ENCODE measurements around the gene ATP8A2.
A peak's percentile ranks its signal among the peaks of the same experiment; 100 is the strongest.

ATP8A2 gene

DNA sequence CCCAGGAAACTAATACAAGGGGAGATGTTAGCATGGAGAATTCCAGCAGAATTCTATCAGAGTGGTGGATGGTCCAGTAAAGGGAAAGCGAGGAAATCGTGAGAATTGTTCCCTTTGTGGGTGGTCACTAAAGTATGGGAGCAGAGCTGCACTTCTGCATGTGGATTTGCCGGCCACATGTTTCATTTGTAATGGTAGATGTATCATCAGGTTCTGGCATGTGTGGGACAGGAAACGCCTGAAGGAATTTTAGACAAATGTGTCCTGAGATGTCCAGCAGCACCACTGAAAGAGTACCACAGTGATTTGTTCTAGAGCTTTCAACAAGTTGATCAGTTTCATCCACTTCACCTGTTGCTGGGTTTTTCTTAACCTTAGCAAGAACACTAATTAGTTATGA lies 371.6 kb downstream of the ATP8A2 start:
- peaks cover 8% of the 10 kb centered on the region for H3K4me1 Mint-ChIP-seq
- DNase-seq (ENCODE audit: low spot score in 2 of 2): no peak
- no peaks in the 10 kb centered on the region for H3K27me3 Mint-ChIP-seq
- no peak for ATAC-seq (replicated peaks; ENCODE audit: extremely low read depth, poor library complexity, severe bottlenecking)
- no peaks in the 10 kb centered on the region for H3K9me3 Mint-ChIP-seq
- H3K4me3 Mint-ChIP-seq: no peak overlapping the region
- H3K27ac Mint-ChIP-seq (ENCODE audit: low read depth): no peak overlapping the region
- no peaks in the 10 kb centered on the region for H3K36me3 Mint-ChIP-seq (ENCODE audit: insufficient read depth)

DNA sequence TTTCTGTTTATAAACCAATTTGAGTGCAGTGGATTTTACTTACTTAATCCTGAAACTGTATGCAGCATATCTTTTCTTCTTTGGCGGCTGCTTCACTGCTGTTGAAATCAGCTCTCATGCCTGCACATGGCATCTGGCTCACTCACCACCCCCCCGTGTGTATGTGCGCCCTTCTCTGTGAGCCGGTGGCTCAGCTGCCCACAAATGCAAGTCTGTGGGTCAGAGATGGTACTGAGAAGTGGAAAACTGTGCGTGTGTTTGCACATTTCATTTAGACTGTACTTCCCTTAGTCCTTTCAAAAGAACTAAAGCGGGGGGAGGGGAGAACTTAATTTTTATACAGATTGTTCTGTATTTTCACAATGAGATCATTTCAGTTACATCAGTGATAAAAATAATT lies 372.4 kb downstream of the ATP8A2 start:
- Mint-ChIP-seq H3K4me1 (peaks cover under 1% of the 10 kb centered on the region), H3K36me3 (ENCODE audit: insufficient read depth) (no peaks in the 10 kb centered on the region), H3K27ac (ENCODE audit: low read depth) (no peak overlapping the region), H3K27me3 (peaks cover 6% of the 10 kb centered on the region), H3K9me3 (no peaks in the 10 kb centered on the region), H3K4me3 (no peak overlapping the region)
- ATAC-seq (replicated peaks; ENCODE audit: extremely low read depth, poor library complexity, severe bottlenecking) (no peak), DNase-seq (ENCODE audit: low spot score in 2 of 2) (no peak)

DNA sequence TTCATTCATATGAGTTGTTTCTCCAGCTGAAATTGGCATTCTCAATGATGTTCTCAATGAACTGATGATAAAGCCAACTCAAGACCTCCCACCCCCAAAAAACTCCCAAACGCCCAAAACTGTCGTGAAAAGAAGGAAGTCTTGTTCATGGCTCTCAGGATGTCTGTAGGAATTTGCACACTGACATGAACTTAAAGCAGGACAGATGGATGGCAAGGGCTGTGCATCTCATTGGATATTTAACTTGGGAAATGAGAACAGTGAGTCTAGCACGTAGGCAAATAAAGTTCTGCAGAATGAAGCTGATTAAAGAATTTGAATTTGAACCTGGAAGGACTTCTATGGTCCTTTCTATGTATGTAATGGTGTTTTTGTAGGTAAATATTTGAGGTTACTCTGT lies 374.4 kb downstream of the ATP8A2 start:
- no peaks in the 10 kb centered on the region for H3K9me3 Mint-ChIP-seq
- DNase-seq (ENCODE audit: low spot score in 2 of 2) (no peak), ATAC-seq (replicated peaks; ENCODE audit: extremely low read depth, poor library complexity, severe bottlenecking) (no peak)
- H3K4me3 Mint-ChIP-seq: no peak overlapping the region
- H3K27ac Mint-ChIP-seq (ENCODE audit: low read depth): no peak overlapping the region
- H3K36me3 Mint-ChIP-seq (ENCODE audit: insufficient read depth): no peaks in the 10 kb centered on the region
- no peaks in the 10 kb centered on the region for H3K4me1 Mint-ChIP-seq
- H3K27me3 Mint-ChIP-seq: peaks cover 13% of the 10 kb centered on the region

DNA sequence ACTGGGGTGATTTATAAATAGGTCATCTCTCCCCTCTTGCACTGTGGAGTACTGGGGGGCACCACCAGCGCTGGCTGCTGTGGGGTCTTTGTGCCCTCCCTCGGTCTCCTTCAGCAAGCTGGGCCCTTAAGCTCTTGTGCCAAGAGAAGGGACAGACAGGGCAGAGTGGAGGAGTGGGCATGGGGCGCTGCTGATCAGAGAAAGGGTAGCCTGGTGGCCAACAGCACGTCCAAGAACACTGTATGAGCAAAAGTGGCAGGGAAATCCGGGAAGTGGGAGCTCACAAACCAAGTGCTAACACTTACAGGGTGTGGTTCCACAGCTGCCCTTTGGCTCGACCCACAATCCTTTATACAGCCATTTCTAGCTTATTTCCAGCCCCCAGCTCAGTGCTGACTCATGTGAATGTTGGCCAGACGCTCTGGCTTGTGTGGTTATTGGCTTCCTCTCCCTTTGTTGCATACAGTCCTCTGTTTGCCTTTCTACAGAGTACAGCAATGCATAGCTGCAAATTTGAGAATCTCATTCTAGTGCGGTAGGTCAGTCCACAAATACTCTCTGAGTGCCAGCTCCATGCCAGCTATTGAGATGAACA lies 381.3 kb downstream of the ATP8A2 start:
- H3K27ac Mint-ChIP-seq (ENCODE audit: low read depth): no peak overlapping the region
- H3K4me3 Mint-ChIP-seq: no peak overlapping the region
- no peaks in the 10 kb centered on the region for H3K36me3 Mint-ChIP-seq (ENCODE audit: insufficient read depth)
- no peaks in the 10 kb centered on the region for H3K9me3 Mint-ChIP-seq
- ATAC-seq (replicated peaks; ENCODE audit: extremely low read depth, poor library complexity, severe bottlenecking) (peak; percentile 70), DNase-seq (ENCODE audit: low spot score in 2 of 2) (no peak)
- H3K27me3 Mint-ChIP-seq: peaks cover 34% of the 10 kb centered on the region
- H3K4me1 Mint-ChIP-seq: peaks cover 9% of the 10 kb centered on the region

- Mint-ChIP-seq H3K27me3 (peaks cover 32% of the 10 kb centered on the region), H3K4me1 (peaks cover 9% of the 10 kb centered on the region), H3K4me3 (no peak overlapping the region), H3K27ac (ENCODE audit: low read depth) (no peak overlapping the region), H3K36me3 (ENCODE audit: insufficient read depth) (no peaks in the 10 kb centered on the region), H3K9me3 (no peaks in the 10 kb centered on the region)
- ATAC-seq (replicated peaks; ENCODE audit: extremely low read depth, poor library complexity, severe bottlenecking): no peak
- no peak for DNase-seq (ENCODE audit: low spot score in 2 of 2)
These were observed 382.2 kb downstream of the ATP8A2 start for GRCh38 chr13:25753976-25754375.

DNA sequence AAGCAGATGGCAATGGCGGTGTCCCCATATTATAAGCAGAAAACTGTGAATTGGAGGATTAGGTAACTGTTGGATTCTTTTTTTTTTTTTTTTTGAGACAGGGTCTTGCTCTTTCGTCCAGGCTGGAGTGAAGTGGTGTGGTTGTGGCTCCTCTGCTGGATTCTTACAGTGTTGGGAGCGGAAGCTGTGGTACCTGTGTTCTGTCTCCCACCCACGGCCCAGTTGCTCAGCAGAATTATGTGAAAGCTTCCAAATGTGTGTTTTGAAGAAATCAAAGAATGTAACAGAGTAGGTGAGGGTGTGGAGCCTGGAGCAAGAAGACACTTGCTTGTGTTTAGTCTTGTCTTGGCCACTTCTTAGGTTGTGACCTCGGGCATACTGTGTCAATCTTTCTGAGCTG lies 384.5 kb downstream of the ATP8A2 start:
- Mint-ChIP-seq H3K27me3 (peaks cover 34% of the 10 kb centered on the region), H3K36me3 (ENCODE audit: insufficient read depth) (no peaks in the 10 kb centered on the region), H3K4me3 (no peak overlapping the region), H3K27ac (ENCODE audit: low read depth) (no peak overlapping the region), H3K4me1 (peaks cover 9% of the 10 kb centered on the region), H3K9me3 (no peaks in the 10 kb centered on the region)
- DNase-seq (ENCODE audit: low spot score in 2 of 2): no peak
- no peak for ATAC-seq (replicated peaks; ENCODE audit: extremely low read depth, poor library complexity, severe bottlenecking)

DNA sequence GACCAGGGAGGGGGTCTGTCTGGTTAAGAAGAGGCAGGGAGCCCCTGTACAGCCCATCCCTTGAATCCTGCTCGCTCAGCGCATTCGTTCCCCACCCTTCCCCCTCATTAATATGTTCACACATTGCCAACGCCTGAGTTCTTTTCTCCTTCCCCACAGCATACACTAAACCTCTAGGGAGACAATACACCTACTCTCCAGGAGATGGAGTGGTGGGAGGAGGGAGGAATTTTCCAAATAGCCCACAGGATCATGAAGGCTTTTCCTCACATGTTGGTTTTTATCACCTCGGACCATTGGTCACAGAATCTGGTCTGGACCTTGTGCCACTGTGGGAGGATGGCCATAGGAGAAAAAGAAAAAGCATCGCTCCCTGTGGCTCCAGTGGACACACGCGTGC lies 385.1 kb downstream of the ATP8A2 start:
- no peak for ATAC-seq (replicated peaks; ENCODE audit: extremely low read depth, poor library complexity, severe bottlenecking)

GRCh38 chr13:25761041-25761440 lies 389.3 kb downstream of the ATP8A2 start:
- ATAC-seq (replicated peaks; ENCODE audit: extremely low read depth, poor library complexity, severe bottlenecking) (no peak), DNase-seq (ENCODE audit: low spot score in 2 of 2) (no peak)
- Mint-ChIP-seq H3K9me3 (no peaks in the 10 kb centered on the region), H3K4me1 (no peaks in the 10 kb centered on the region), H3K36me3 (ENCODE audit: insufficient read depth) (no peaks in the 10 kb centered on the region), H3K4me3 (no peak overlapping the region), H3K27me3 (peaks cover 33% of the 10 kb centered on the region), H3K27ac (ENCODE audit: low read depth) (no peak overlapping the region)

More for the DNA sequence above, 385.1 kb downstream of the ATP8A2 start:
- Mint-ChIP-seq H3K9me3 (no peaks in the 10 kb centered on the region), H3K27ac (ENCODE audit: low read depth) (no peak overlapping the region), H3K27me3 (peaks cover 34% of the 10 kb centered on the region), H3K4me1 (peaks cover 9% of the 10 kb centered on the region), H3K36me3 (ENCODE audit: insufficient read depth) (no peaks in the 10 kb centered on the region), H3K4me3 (no peak overlapping the region)
- DNase-seq (ENCODE audit: low spot score in 2 of 2): no peak

DNA sequence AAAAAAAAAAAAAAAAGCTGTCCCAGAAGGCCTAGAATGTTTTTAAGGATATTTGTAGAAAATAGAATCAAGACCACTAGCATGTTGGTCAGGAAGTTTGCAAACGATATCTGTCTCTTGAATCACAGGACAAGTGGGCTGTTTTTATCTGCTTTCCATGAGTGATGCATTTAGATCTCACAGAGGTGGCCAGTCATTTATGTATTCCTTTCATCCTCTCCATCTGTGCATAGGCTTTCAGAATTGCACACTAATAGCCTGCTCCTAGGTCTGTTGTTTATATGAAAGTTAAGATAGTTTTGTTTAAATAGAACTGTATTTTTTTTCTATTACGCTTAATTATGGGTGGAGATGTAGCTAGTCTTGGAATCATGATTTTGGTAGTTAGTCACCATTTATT lies 390.5 kb downstream of the ATP8A2 start:
- Mint-ChIP-seq H3K27ac (ENCODE audit: low read depth) (no peak overlapping the region), H3K9me3 (no peaks in the 10 kb centered on the region), H3K36me3 (ENCODE audit: insufficient read depth) (no peaks in the 10 kb centered on the region), H3K4me3 (no peak overlapping the region), H3K4me1 (no peaks in the 10 kb centered on the region), H3K27me3 (peaks cover 20% of the 10 kb centered on the region)
- ATAC-seq (replicated peaks; ENCODE audit: extremely low read depth, poor library complexity, severe bottlenecking): no peak
- DNase-seq (ENCODE audit: low spot score in 2 of 2): no peak

DNA sequence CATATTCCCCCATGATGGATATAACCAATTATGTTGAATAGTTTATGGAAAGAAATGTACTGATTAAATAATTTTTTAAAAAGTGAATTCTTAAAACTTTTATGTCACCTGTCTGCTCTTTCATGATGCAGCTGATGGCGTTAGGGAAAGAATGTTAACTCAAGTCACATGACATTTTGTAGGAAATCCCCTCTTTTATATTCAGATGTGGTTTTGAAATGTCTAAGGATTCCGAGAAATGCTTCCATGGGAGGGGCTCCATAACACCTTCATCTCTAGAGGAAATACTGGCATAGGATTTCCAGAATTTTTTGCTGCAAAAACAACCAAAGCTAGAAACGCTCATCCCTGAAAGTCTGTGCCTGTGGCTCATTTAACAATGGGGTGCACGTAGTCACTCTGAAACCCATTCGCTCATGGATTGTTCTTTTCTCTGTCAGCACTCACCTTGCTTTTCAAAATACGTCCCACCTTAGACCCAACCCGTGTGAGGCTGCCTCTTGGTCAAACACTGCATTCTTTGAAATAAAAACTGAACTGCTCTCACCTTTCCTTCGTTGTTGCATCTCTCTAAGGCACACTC lies 391.1 kb downstream of the ATP8A2 start:
- DNase-seq (ENCODE audit: low spot score in 2 of 2) (no peak), ATAC-seq (replicated peaks; ENCODE audit: extremely low read depth, poor library complexity, severe bottlenecking) (no peak)
- H3K27me3 Mint-ChIP-seq: peaks cover 14% of the 10 kb centered on the region
- no peak overlapping the region for H3K27ac Mint-ChIP-seq (ENCODE audit: low read depth)
- no peaks in the 10 kb centered on the region for H3K9me3 Mint-ChIP-seq
- no peaks in the 10 kb centered on the region for H3K4me1 Mint-ChIP-seq
- H3K36me3 Mint-ChIP-seq (ENCODE audit: insufficient read depth): no peaks in the 10 kb centered on the region
- no peak overlapping the region for H3K4me3 Mint-ChIP-seq

DNA sequence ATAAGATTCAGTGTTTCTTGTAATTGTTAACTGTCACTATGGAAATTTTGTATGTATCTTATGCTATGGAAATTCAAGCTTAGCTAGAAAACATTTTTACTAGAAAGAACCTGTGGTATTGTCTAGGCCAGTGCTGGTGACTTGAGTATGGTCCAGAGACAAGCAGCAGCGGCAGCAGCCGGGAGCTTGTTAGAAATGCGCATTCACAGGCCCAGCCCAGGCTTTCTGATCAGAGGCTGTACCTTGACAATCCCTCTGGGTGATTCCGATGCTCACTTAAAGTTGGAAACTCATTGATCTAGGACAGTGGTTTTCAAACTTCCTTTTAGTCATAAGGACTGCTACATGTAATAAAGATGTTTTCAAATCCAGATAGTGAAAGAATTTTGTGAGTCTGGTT lies 392.6 kb downstream of the ATP8A2 start:
- H3K27me3 Mint-ChIP-seq: peaks cover 7% of the 10 kb centered on the region
- H3K4me1 Mint-ChIP-seq: no peaks in the 10 kb centered on the region
- no peaks in the 10 kb centered on the region for H3K9me3 Mint-ChIP-seq
- H3K27ac Mint-ChIP-seq (ENCODE audit: low read depth): no peak overlapping the region
- ATAC-seq (replicated peaks; ENCODE audit: extremely low read depth, poor library complexity, severe bottlenecking): no peak
- DNase-seq (ENCODE audit: low spot score in 2 of 2): no peak
- no peaks in the 10 kb centered on the region for H3K36me3 Mint-ChIP-seq (ENCODE audit: insufficient read depth)
- no peak overlapping the region for H3K4me3 Mint-ChIP-seq

DNA sequence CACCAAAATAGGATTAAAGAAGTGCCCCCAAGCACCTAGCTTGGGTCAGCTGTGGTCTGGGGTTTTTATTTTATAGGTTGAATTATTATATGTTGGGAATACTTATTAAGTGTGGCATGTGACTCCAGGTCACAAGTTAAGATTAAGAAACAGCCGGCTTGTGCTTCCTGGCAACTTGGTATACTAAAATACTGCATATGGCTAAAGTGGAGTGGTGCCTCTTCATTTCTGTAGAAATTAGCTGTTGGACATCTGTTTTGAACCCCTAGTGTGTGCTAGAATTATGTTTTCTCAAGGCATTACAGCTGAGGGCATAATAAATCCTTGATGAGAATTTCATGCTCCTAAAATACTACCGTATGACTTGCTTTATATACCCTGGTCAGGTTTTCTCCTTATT lies 393.5 kb downstream of the ATP8A2 start:
- Mint-ChIP-seq H3K27ac (ENCODE audit: low read depth) (no peak overlapping the region), H3K4me1 (no peaks in the 10 kb centered on the region), H3K36me3 (ENCODE audit: insufficient read depth) (no peaks in the 10 kb centered on the region), H3K27me3 (no peaks in the 10 kb centered on the region), H3K9me3 (no peaks in the 10 kb centered on the region), H3K4me3 (no peak overlapping the region)
- no peak for ATAC-seq (replicated peaks; ENCODE audit: extremely low read depth, poor library complexity, severe bottlenecking)
- DNase-seq (ENCODE audit: low spot score in 2 of 2): no peak

- Mint-ChIP-seq H3K4me1 (no peaks in the 10 kb centered on the region), H3K9me3 (no peaks in the 10 kb centered on the region), H3K27ac (ENCODE audit: low read depth) (no peak overlapping the region), H3K36me3 (ENCODE audit: insufficient read depth) (no peaks in the 10 kb centered on the region), H3K27me3 (no peaks in the 10 kb centered on the region), H3K4me3 (no peak overlapping the region)
- ATAC-seq (replicated peaks; ENCODE audit: extremely low read depth, poor library complexity, severe bottlenecking): no peak
- no peak for DNase-seq (ENCODE audit: low spot score in 2 of 2)
These were observed 394.8 kb downstream of the ATP8A2 start for GRCh38 chr13:25766576-25766975.

All from central memory CD8-positive, alpha-beta T cell (primary cell).